Effector CD4-positive, alpha-beta T cell (primary cell): ENCODE data around the gene BEAN1. TPM values are rescaled to one million over a fixed set of nuclear protein-coding genes. Genes with fewer than 3 reads are reported as not detected.

ENCODE experiments used
- DNase-seq: peaks from one replicate; pipeline ENCODE4 v3.0.0-alpha.2; 2020
- total RNA-seq: gene quantifications from one replicate; lab custom pipeline; 2026; lab: John Stamatoyannopoulos, UW

The BEAN1 gene
- total RNA-seq: not detected

- DNase-seq: no peak
Measured at GRCh38 chr16:66427036-66427860, at the start of gene BEAN1. Gene BEAN1 (plus strand): TSS chr16:66427295. CDS start chr16:66437677, 10,382 bp downstream.

- DNase-seq: no peak
Measured at GRCh38 chr16:66377324-66377723, 49.8 kb upstream of the BEAN1 start.

GRCh38 chr16:66378741-66379570 lies 48.1 kb upstream of the BEAN1 start:
- no peak for DNase-seq

- DNase-seq: no peak
Measured at GRCh38 chr16:66379571-66379941, 47.5 kb upstream of the BEAN1 start.

- DNase-seq: no peak
Measured at GRCh38 chr16:66380421-66380820, 46.7 kb upstream of the BEAN1 start.

- no peak for DNase-seq
Measured at GRCh38 chr16:66381585-66382170, 45.4 kb upstream of the BEAN1 start.

- DNase-seq: no peak
Measured at GRCh38 chr16:66382171-66382965, 44.7 kb upstream of the BEAN1 start.

GRCh38 chr16:66382966-66383299 lies 44.2 kb upstream of the BEAN1 start:
- DNase-seq: no peak

GRCh38 chr16:66383551-66383950 lies 43.5 kb upstream of the BEAN1 start:
- DNase-seq: no peak

GRCh38 chr16:66385415-66385814 lies 41.7 kb upstream of the BEAN1 start:
- DNase-seq: no peak

GRCh38 chr16:66386629-66387622 lies 40.2 kb upstream of the BEAN1 start:
- no peak for DNase-seq

- no peak for DNase-seq
Measured at GRCh38 chr16:66387817-66388332, 39.2 kb upstream of the BEAN1 start.

- DNase-seq: no peak
Measured at GRCh38 chr16:66388350-66389139, 38.5 kb upstream of the BEAN1 start.

- DNase-seq: no peak
Measured at GRCh38 chr16:66389256-66390176, 37.6 kb upstream of the BEAN1 start.

- DNase-seq: no peak
Measured at GRCh38 chr16:66390346-66391108, 36.6 kb upstream of the BEAN1 start.

GRCh38 chr16:66391726-66392670 lies 35.1 kb upstream of the BEAN1 start:
- no peak for DNase-seq
